Psoas muscle (tissue), 8 donors: ENCODE data around the gene RBBP7. TPM values are rescaled to one million over a fixed set of nuclear protein-coding genes. Genes with fewer than 3 reads are reported as not detected.

ENCODE experiments used
- ATAC-seq, 4 donors: fragments of 200-7000 bp; cut with Tn5 transposase; one replicate each; pipeline ENCODE4 v1.9.1; 2020; ENCODE audit warnings: moderate library complexity in 3 of 4, mild to moderate bottlenecking in 2 of 4
- DNase-seq, 2 donors: peaks; one replicate each; pipeline ENCODE4 v3.0.0-alpha.2; 2020
- H3K27ac ChIP-seq: fragments of 200-600 bp; one replicate; pipeline ENCODE4 v1.8.0; 2022
- H3K27me3 ChIP-seq, 3 donors: fragments of 200-600 bp in 1 of 3; one replicate each; pipeline versions ENCODE4 v1.6.1 to v1.8.0; 2013 to 2022; ENCODE audit warnings: low read length in 2 of 3, mild to moderate bottlenecking in 2 of 3, moderate library complexity in 1 of 3; ENCODE audit not compliant: insufficient read depth in 3 of 3
- H3K36me3 ChIP-seq, 2 donors: fragments of 200-600 bp in 1 of 2; one replicate each; pipeline versions ENCODE4 v1.6.1 to v1.8.0; 2013 to 2022; ENCODE audit warnings: low read depth in 1 of 2, mild to moderate bottlenecking in 1 of 2, moderate library complexity in 1 of 2; ENCODE audit not compliant: insufficient read depth in 1 of 2
- H3K4me1 ChIP-seq: fragments of 200-600 bp; one replicate; pipeline ENCODE4 v1.8.0; 2022
- H3K4me3 ChIP-seq: fragments of 200-600 bp; one replicate; pipeline ENCODE4 v1.8.0; 2022; ENCODE audit warnings: mild to moderate bottlenecking
- H3K9me3 ChIP-seq: fragments of 200-600 bp; one replicate; pipeline ENCODE4 v1.8.0; 2022
- WGBS, 3 donors: extraction: QIAGEN DNeasy Blood & Tissue Kit; methylation state at CpG; one replicate each; pipeline versions ENCODE4 v1.1.6 to v1.1.7; 2013; 5-methylcytosine and 5-hydroxymethylcytosine counted together
- intact Hi-C, 2 donors: fragments of 100-400 bp; cut with DNase I; formaldehyde crosslinking; loops; one replicate each; pipeline versions ENCODE4 v1.11.0 to v1.14.2; 2022
- polyA plus RNA-seq, 3 donors: library from polyadenylated mRNA; stranded (reverse); fragments of 200-250 nt; gene quantifications; one replicate each; pipeline ENCODE4 v1.2.3, GENCODE V29; 2013
- total RNA-seq, 4 donors: library from RNA; stranded (reverse); fragmentation: NEBNext Ultra II Directional in 2 of 4; extraction: Animal tissue kit (Norgen Biotek cat#: 25700) in 2 of 4; gene quantifications; one replicate each; pipeline versions ENCODE4 v1.2.1 to v1.2.4, GENCODE V29; 2021 to 2023
- TF ChIP-seq, protein P1 (sequence below): fragments of 200-600 bp; IDR thresholded peaks from one replicate; pipeline ENCODE4 v1.8.0; 2022; ENCODE audit warnings: antibody characterized with exemption
- donor health status: healthy with polysubstance abuse.
- donor health status: DM: no; HTN: no; CAD: no; lungs with moderate emphysema.
- donor health status: Bipolar disorder and iron deficiency.
- donor health status: healthy.
- donor health status: DM: yes; HTN: yes; CAD: no.
- donor health status: DM: no; HTN: no; CAD: no.
- donor health status: DM: no; HTN: no; CAD: no.
- donor health status: DM: yes; HTN: yes; CAD: no.

The RBBP7 gene
- total and polyA plus RNA-seq, 7 donors: 81.1 to 139 (median 98.9) TPM

DNA sequence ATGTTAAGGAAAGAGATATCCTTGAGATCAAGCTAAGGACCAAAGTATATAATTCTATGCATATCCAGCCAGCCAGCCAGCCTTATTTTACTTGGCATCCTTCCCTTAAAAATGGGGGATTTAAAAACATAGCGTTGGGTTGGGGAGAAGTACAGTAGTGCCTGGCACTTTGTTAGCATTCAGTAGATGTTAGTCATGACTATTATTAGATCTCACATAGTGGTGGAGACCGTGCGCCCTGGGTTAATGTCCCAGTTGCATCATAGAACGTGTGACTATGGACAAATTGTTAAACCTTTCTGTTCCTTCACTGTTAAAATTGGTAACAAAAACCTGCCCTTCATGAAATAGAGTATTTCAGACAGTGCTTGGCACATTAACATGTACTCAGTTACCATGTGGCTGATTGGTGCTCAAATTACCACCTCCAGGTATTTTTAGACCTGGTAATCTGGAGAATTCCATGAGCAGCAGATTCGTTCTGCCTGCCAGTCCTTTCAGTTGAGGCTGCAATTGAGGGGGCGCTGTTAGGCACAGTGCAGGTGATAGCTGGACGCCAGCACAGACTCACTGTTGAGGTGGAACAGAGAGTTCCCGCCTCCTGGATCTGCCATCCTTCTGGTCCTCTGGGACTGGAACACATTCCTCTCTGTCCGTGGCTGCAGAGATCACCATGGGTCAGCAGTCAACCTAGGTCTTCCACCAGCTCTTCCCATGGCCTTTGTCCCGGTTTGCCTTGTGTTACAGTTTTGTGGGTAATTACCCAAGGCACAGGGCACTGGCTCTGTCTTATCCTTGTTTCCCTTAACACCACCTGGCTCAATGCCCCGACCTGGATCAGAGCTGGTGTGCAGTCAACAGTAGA is 31.7 kb downstream of the RBBP7 start:
- WGBS, 3 donors: 26 to 42% (median 37%) methylated on average over 11 of the region's 11 CpGs
- intact Hi-C loops: loop anchor here in 1 of 2 donors (5.0 kb wide), 1 partner anchor 34 kb away; the partner anchor contains the start of gene RBBP7
- ATAC-seq (peak; percentile 81 to 93 (median 85)), DNase-seq (peak; percentile 26 to 71)
- TF ChIP-seq, protein P1, sequence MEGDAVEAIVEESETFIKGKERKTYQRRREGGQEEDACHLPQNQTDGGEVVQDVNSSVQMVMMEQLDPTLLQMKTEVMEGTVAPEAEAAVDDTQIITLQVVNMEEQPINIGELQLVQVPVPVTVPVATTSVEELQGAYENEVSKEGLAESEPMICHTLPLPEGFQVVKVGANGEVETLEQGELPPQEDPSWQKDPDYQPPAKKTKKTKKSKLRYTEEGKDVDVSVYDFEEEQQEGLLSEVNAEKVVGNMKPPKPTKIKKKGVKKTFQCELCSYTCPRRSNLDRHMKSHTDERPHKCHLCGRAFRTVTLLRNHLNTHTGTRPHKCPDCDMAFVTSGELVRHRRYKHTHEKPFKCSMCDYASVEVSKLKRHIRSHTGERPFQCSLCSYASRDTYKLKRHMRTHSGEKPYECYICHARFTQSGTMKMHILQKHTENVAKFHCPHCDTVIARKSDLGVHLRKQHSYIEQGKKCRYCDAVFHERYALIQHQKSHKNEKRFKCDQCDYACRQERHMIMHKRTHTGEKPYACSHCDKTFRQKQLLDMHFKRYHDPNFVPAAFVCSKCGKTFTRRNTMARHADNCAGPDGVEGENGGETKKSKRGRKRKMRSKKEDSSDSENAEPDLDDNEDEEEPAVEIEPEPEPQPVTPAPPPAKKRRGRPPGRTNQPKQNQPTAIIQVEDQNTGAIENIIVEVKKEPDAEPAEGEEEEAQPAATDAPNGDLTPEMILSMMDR: no peak
- H3K27me3 ChIP-seq: no peaks in the 10 kb centered on the region
- H3K4me3 ChIP-seq: no peak overlapping the region
- H3K36me3 ChIP-seq: peaks cover 3 to 65% of the 10 kb centered on the region in 2 donors
- H3K27ac ChIP-seq: peak overlapping the region; percentile 74
- H3K9me3 ChIP-seq: no peaks in the 10 kb centered on the region
- H3K4me1 ChIP-seq: peaks cover 14% of the 10 kb centered on the region

DNA sequence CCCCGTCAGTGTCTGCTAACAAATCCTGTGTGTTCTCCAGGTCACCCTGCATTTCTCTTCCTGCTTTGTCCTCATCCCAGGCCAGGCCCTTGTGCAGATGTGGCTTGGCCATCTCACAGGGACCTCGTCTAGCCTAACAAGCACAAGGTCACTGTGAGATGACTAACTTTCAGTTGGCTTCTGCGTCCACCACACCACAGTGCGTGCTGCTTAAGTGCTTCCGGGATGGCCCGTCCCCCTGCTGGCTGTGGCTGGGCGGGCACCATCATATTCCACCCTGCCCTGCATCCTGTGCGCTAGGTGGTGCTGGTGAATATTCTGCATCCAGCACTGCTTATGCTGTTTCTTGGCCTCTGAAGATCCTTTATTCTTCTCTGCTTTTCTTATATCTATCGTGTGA is 33.8 kb downstream of the RBBP7 start:
- Histone ChIP-seq H3K27ac (no peak overlapping the region), H3K4me1 (peaks cover 14% of the 10 kb centered on the region), H3K27me3 (no peaks in the 10 kb centered on the region), H3K36me3 (peaks cover under 1 to 62% of the 10 kb centered on the region in 2 donors), H3K9me3 (no peaks in the 10 kb centered on the region), H3K4me3 (no peak overlapping the region)
- DNase-seq (peak; percentile 37 to 59), ATAC-seq (peak in 3 of 4 donors; percentile 28 to 53 (median 36))
- intact Hi-C loops: loop anchor here in 1 of 2 donors (5.0 kb wide), 1 partner anchor 36 kb away; the partner anchor contains the start of gene RBBP7
- WGBS, 3 donors: 73 to 86% (median 74%) methylated on average over 8 to 9 of the region's 9 CpGs
- TF ChIP-seq, protein P1: peak; percentile 20

- H3K27ac ChIP-seq: no peak overlapping the region
- H3K36me3 ChIP-seq: peaks cover 0 to 54% of the 10 kb centered on the region in 2 donors
Observed at GRCh38 chrX:16834806-16835205, 35.4 kb downstream of the RBBP7 start.

DNA sequence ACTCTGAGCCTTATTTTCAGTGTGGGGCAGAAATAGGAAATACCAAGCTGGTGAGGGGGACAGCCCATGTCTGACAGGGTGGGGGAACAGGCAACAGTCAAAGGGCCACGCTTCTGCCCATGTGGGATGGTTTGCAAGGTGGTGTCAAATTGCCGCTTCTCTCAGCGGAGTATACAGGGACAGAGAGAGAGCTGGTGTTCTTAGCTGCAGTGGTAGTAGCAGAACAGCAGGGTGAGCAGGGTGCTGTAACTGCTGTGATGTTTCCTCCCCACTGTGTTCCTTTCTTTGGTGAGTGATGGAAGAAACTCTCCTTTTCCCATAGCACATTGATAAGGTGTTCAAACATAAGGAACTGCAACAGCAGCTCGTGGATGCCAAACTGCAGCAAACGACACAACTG is 37.9 kb downstream of the RBBP7 start:
- Histone ChIP-seq H3K4me3 (no peak overlapping the region), H3K27ac (no peak overlapping the region), H3K36me3 (peaks cover 0 to 52% of the 10 kb centered on the region in 2 donors), H3K9me3 (no peaks in the 10 kb centered on the region), H3K4me1 (peaks cover 7% of the 10 kb centered on the region), H3K27me3 (no peaks in the 10 kb centered on the region)
- intact Hi-C loops: no loop called here
- TF ChIP-seq, protein P1: no peak
- DNase-seq (no peak), ATAC-seq (peak; percentile 14 to 40 (median 33))
- WGBS, 3 donors: 46 to 80% (median 53%) methylated on average over 5 of the region's 5 CpGs

More at GRCh38 chrX:16834806-16835205, 35.4 kb downstream of the RBBP7 start:
- peaks cover 9% of the 10 kb centered on the region for H3K4me1 ChIP-seq
- intact Hi-C loops: loop anchor here in 1 of 2 donors (5.0 kb wide), 1 partner anchor 37 kb away; the partner anchor contains the start of gene RBBP7
- 89 to 95% (median 94%) methylated on average over 6 of the region's 6 CpGs for whole genome bisulfite sequencing, 3 donors
- ATAC-seq: no peak
- no peaks in the 10 kb centered on the region for H3K27me3 ChIP-seq
- H3K4me3 ChIP-seq: no peak overlapping the region
- no peaks in the 10 kb centered on the region for H3K9me3 ChIP-seq
- TF ChIP-seq, protein P1: no peak
- DNase-seq: no peak
